Naive B cell (primary cell): ENCODE results near the gene ATP9A. TPM values are rescaled to one million over a fixed set of nuclear protein-coding genes. Genes with fewer than 3 reads are reported as not detected.
"Not testable (repeated sequence)": the region's sequence is repeated elsewhere in the genome, so short reads cannot be mapped to it uniquely, and the experiment has no call there.

ENCODE experiments used
- ATAC-seq, 2 donors: fragments of 150-1000 bp; cut with Tn5 transposase; 2 replicates each; pipeline ENCODE4 v1.10.0; 2021; ENCODE audit warnings: low read depth in 2 of 2, mild to moderate bottlenecking in 2 of 2, moderate library complexity in 2 of 2
- DNase-seq: peaks from one replicate; pipeline ENCODE4 v3.0.0; 2022
- H3K27ac Mint-ChIP-seq, 6 donors: one replicate each; pipeline ENCODE4 v1.8.0; 2020 to 2022; ENCODE audit warnings: mild to moderate bottlenecking in 6 of 6, mixed read lengths in 6 of 6, moderate library complexity in 5 of 6, inconsistent platforms in 2 of 6
- H3K27me3 Mint-ChIP-seq, 3 donors: one replicate each; pipeline ENCODE4 v1.8.0; 2021 to 2022; ENCODE audit warnings: mixed read lengths in 3 of 3, mild to moderate bottlenecking in 1 of 3
- H3K36me3 Mint-ChIP-seq, 2 donors: one replicate each; pipeline ENCODE4 v1.8.0; 2020 to 2022; ENCODE audit warnings: mixed read lengths in 2 of 2, inconsistent platforms in 1 of 2, mild to moderate bottlenecking in 1 of 2
- H3K4me1 Mint-ChIP-seq, 3 donors: one replicate each; pipeline ENCODE4 v1.8.0; 2020 to 2022; ENCODE audit warnings: mixed read lengths in 3 of 3, inconsistent platforms in 1 of 3, mild to moderate bottlenecking in 1 of 3, moderate library complexity in 1 of 3
- H3K4me3 Mint-ChIP-seq, 8 donors: one replicate each; pipeline ENCODE4 v1.8.0; 2020 to 2022; ENCODE audit warnings: mild to moderate bottlenecking in 8 of 8, mixed read lengths in 8 of 8, moderate library complexity in 8 of 8, inconsistent platforms in 2 of 8
- H3K9me3 Mint-ChIP-seq, 7 donors: one replicate each; pipeline ENCODE4 v1.8.0; 2020 to 2022; ENCODE audit warnings: mixed read lengths in 7 of 7, mild to moderate bottlenecking in 5 of 7, inconsistent platforms in 2 of 7, moderate library complexity in 1 of 7
- polyA plus RNA-seq, 6 donors: library from polyadenylated mRNA; unstranded; fragments of 300-500 nt; fragmentation: Illumina TruSeq; gene quantifications; one replicate each; pipeline ENCODE4 v1.2.3, GENCODE V29; 2021; ENCODE audit warnings: low read depth in 6 of 6

ATP9A gene
- under 1 TPM in 3 of 6 donors, not detected in 3; 0.07 to 0.13 (median 0.10) TPM for polyA plus RNA-seq

GRCh38 chr20:51767867-51768758, at the start of gene ATP9A:
Gene ATP9A, minus strand, starts transcription at chr20:51768390. Its CDS starts 21 bp downstream, at chr20:51768369.
- H3K4me1 Mint-ChIP-seq = peaks cover 8% of the 10 kb centered on the region in 3 donors
- H3K27ac Mint-ChIP-seq = peak within 1 kb of the TSS in 2 of 6 donors; percentile 4 to 75
- H3K27me3 Mint-ChIP-seq = peaks cover 35 to 51% (median 42%) of the 10 kb centered on the region in 3 donors
- H3K9me3 Mint-ChIP-seq = peaks cover 0 to 3% (median 0%) of the 10 kb centered on the region in 7 donors
- DNase-seq (no peak), ATAC-seq (no peak)
- peaks cover 0 to 11% of the 10 kb centered on the region in 2 donors for H3K36me3 Mint-ChIP-seq
- H3K4me3 Mint-ChIP-seq = peak within 1 kb of the TSS; percentile 58 to 89 (median 80)

GRCh38 chr20:51816856-51817255, 48.7 kb upstream of the ATP9A start:
- H3K4me3 Mint-ChIP-seq, H3K4me1 Mint-ChIP-seq, DNase-seq, H3K27ac Mint-ChIP-seq, H3K9me3 Mint-ChIP-seq, H3K36me3 Mint-ChIP-seq, ATAC-seq: not testable (repeated sequence)
- H3K27me3 Mint-ChIP-seq = peaks cover 8 to 29% (median 12%) of the 10 kb centered on the region in 3 donors

DNA sequence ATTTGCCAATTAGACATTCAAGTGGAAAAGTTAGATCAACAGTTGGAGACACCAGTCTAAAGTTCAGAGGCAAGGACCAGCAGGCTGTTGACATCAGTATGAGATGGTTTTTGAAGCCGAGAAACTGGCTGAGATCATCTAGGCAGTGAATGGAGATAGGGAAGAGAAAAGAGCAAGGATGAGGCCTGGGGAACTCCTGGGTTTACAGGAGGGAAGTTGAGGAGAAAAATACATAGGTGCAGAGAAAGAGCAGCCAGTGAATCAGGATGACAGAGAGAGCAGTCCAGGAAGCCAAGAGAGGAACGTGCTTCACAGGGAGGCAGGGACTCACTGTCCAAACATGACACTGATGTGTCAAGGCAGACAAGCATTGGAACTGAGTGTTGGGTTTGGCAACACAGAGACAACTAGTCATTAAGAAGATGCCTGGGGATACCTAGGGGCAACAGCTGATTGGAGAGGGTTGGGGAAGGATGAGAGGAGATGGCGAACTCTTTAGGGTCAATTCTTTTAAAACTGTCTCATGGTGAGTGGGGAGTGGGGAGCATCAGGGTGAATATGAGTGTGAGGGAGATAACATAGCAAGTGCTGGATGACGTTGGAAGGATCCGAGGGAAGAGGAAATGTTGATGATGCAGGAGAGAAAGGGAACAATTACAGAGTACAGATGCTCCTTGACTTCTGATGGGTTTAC, 47.3 kb upstream of the ATP9A start:
- no peak for ATAC-seq
- DNase-seq = no peak
- peaks cover 0 to 1% (median 0%) of the 10 kb centered on the region in 7 donors for H3K9me3 Mint-ChIP-seq
- peak overlapping the region in 1 of 8 donors; percentile 2 for H3K4me3 Mint-ChIP-seq
- H3K36me3 Mint-ChIP-seq = no peaks in the 10 kb centered on the region
- no peak overlapping the region for H3K27ac Mint-ChIP-seq
- H3K27me3 Mint-ChIP-seq = peaks cover 8 to 28% (median 12%) of the 10 kb centered on the region in 3 donors
- no peaks in the 10 kb centered on the region for H3K4me1 Mint-ChIP-seq

GRCh38 chr20:51812861-51813260, 44.7 kb upstream of the ATP9A start:
- no peak overlapping the region for H3K27ac Mint-ChIP-seq
- ATAC-seq = no peak
- no peaks in the 10 kb centered on the region for H3K36me3 Mint-ChIP-seq
- H3K4me1 Mint-ChIP-seq = no peaks in the 10 kb centered on the region
- no peak overlapping the region for H3K4me3 Mint-ChIP-seq
- H3K27me3 Mint-ChIP-seq = peaks cover under 1 to 16% (median 12%) of the 10 kb centered on the region in 3 donors
- no peak for DNase-seq
- peaks cover 0 to 1% (median 0%) of the 10 kb centered on the region in 7 donors for H3K9me3 Mint-ChIP-seq

DNA sequence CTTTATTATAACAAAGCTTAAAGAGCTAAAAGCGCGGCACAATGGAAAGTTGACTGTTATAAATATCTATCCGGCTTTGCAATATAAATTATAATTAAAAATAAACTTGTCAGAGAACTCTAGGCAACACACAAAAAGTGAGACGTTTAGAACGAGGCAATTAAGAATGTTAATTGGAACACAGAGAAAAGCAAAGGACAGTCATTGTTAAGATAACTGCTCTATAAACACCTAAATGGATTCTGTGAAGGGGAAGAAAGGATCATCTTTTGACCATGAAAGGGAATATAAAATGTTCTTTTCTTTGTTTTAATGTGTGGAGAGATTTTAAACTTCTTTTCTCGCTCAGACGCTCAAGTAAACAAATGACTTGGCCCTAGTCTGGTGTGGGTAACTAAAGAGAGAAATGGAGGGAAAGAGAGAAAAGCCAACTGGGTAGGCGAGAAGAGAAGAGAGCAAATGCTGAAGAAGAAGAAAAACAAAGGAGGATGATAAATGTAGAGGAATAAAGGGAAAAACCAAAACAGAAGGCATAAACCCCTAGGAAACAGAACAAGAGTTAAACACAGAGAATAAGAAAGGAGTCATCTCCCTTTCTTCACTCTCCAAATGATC, 43.4 kb upstream of the ATP9A start:
- H3K27ac Mint-ChIP-seq = no peak overlapping the region
- peaks cover 11 to 16% (median 13%) of the 10 kb centered on the region in 3 donors for H3K27me3 Mint-ChIP-seq
- H3K4me1 Mint-ChIP-seq = no peaks in the 10 kb centered on the region
- DNase-seq (no peak), ATAC-seq (no peak)
- H3K4me3 Mint-ChIP-seq = no peak overlapping the region
- peaks cover 0 to 1% (median 0%) of the 10 kb centered on the region in 7 donors for H3K9me3 Mint-ChIP-seq
- H3K36me3 Mint-ChIP-seq = no peaks in the 10 kb centered on the region

DNA sequence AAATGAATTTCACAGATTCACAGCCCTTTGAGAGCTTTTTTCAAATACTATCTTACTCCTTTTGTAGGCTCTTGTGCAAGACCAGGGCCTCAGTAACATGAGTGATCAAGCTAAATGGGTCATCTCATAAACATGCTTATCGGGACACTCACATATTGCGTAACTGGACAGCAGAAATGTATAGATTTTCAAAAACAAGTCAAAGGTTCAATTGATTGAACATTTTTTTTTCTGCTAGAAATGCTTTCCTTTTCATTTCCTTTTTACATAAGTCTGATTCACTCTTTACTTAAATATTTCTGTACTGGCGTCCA, 42.8 kb upstream of the ATP9A start:
- Mint-ChIP-seq H3K4me3 (no peak overlapping the region), H3K36me3 (no peaks in the 10 kb centered on the region), H3K27ac (no peak overlapping the region), H3K4me1 (no peaks in the 10 kb centered on the region), H3K9me3 (peaks cover 0 to 1% (median 0%) of the 10 kb centered on the region in 7 donors), H3K27me3 (peaks cover 14 to 19% (median 15%) of the 10 kb centered on the region in 3 donors)
- ATAC-seq (no peak), DNase-seq (no peak)

- Mint-ChIP-seq H3K27ac (peak overlapping the region in 1 of 6 donors; percentile 24), H3K36me3 (no peaks in the 10 kb centered on the region), H3K9me3 (peaks cover 0 to 1% (median 0%) of the 10 kb centered on the region in 7 donors), H3K27me3 (peaks cover 18% of the 10 kb centered on the region in 3 donors), H3K4me1 (no peaks in the 10 kb centered on the region), H3K4me3 (no peak overlapping the region)
- no peak for ATAC-seq
- DNase-seq = no peak
Observed at GRCh38 chr20:51810155-51811041, 42.2 kb upstream of the ATP9A start.

GRCh38 chr20:51807720-51808250, 39.6 kb upstream of the ATP9A start:
- peaks cover 29 to 32% (median 32%) of the 10 kb centered on the region in 3 donors for H3K27me3 Mint-ChIP-seq
- ATAC-seq (no peak), DNase-seq (no peak)
- H3K9me3 Mint-ChIP-seq = peaks cover 0 to 1% (median 0%) of the 10 kb centered on the region in 7 donors
- H3K4me3 Mint-ChIP-seq = no peak overlapping the region
- no peak overlapping the region for H3K27ac Mint-ChIP-seq
- no peaks in the 10 kb centered on the region for H3K36me3 Mint-ChIP-seq
- H3K4me1 Mint-ChIP-seq = no peaks in the 10 kb centered on the region

- H3K27ac Mint-ChIP-seq = no peak overlapping the region
- H3K9me3 Mint-ChIP-seq = peaks cover 0 to 1% (median 0%) of the 10 kb centered on the region in 7 donors
- no peak overlapping the region for H3K4me3 Mint-ChIP-seq
- H3K36me3 Mint-ChIP-seq = no peaks in the 10 kb centered on the region
- peaks cover 3 to 10% (median 6%) of the 10 kb centered on the region in 3 donors for H3K4me1 Mint-ChIP-seq
- ATAC-seq = no peak
- peaks cover 27 to 60% (median 41%) of the 10 kb centered on the region in 3 donors for H3K27me3 Mint-ChIP-seq
- DNase-seq = no peak
Observed at GRCh38 chr20:51804754-51805153, 36.6 kb upstream of the ATP9A start.

GRCh38 chr20:51803148-51803854, 35.1 kb upstream of the ATP9A start:
- no peak overlapping the region for H3K4me3 Mint-ChIP-seq
- H3K36me3 Mint-ChIP-seq = no peaks in the 10 kb centered on the region
- no peak for DNase-seq
- peaks cover 0 to 1% (median 0%) of the 10 kb centered on the region in 7 donors for H3K9me3 Mint-ChIP-seq
- H3K27ac Mint-ChIP-seq = no peak overlapping the region
- H3K27me3 Mint-ChIP-seq = peaks cover 41 to 74% (median 53%) of the 10 kb centered on the region in 3 donors
- ATAC-seq = no peak
- H3K4me1 Mint-ChIP-seq = peaks cover 3 to 12% (median 6%) of the 10 kb centered on the region in 3 donors

GRCh38 chr20:51802170-51802751, 34.1 kb upstream of the ATP9A start, which contains the start of gene SALL4:
Gene SALL4, minus strand, starts transcription at chr20:51802521. Its CDS starts 113 bp downstream, at chr20:51802408.
- Mint-ChIP-seq H3K9me3 (peaks cover 0 to 1% (median 0%) of the 10 kb centered on the region in 7 donors), H3K4me1 (peaks cover 3 to 12% (median 6%) of the 10 kb centered on the region in 3 donors), H3K27me3 (peaks cover 41 to 77% (median 61%) of the 10 kb centered on the region in 3 donors), H3K4me3 (peak within 1 kb of the TSS in 3 of 8 donors; percentile 35 to 51 (median 44)), H3K27ac (no peak within 1 kb of the TSS), H3K36me3 (no peaks in the 10 kb centered on the region)
- no peak for ATAC-seq
- DNase-seq = no peak
